Stomach (tissue), 4 donors: Measurements from ENCODE around the gene NLRP3.

ENCODE experiments used
- CTCF ChIP-seq, 7 experiments: fragments of 450-650 bp in 4 of 7; fragments of 200-600 bp in 3 of 7; sonication (generic) in 3 of 7; IDR thresholded peaks; one replicate each; pipeline ENCODE4 v1.5.1; 2016 to 2019; ENCODE audit warnings: antibody characterized with exemption in 7 of 7, control low read depth in 2 of 7, mild to moderate bottlenecking in 1 of 7
- EP300 ChIP-seq: sonication (generic); formaldehyde crosslinking; IDR thresholded peaks from one replicate; pipeline ENCODE4 v1.6.1; 2017; ENCODE audit warnings: antibody characterized with exemption
- POLR2A ChIP-seq, 4 donors: fragments of 450-650 bp; IDR thresholded peaks; one replicate each; pipeline ENCODE4 v1.6.1; 2016; ENCODE audit warnings: antibody characterized with exemption in 4 of 4, control low read depth in 2 of 4, mild to moderate bottlenecking in 1 of 4, moderate library complexity in 1 of 4

GRCh38 chr1:247496581-247497285, 80.8 kb downstream of the NLRP3 start:
- TF ChIP-seq CTCF (IDR thresholded peaks at IDR 0.05) (no peak), POLR2A (IDR thresholded peaks at IDR 0.05) (no peak), EP300 (no peak)
